ENCODE measurements around the gene SLC25A51. TPM values are rescaled to one million over a fixed set of nuclear protein-coding genes. Genes with fewer than 3 reads are reported as not detected.

SLC25A51 gene
- polyA plus RNA-seq, 1 experiment: 29.9 TPM

DNA sequence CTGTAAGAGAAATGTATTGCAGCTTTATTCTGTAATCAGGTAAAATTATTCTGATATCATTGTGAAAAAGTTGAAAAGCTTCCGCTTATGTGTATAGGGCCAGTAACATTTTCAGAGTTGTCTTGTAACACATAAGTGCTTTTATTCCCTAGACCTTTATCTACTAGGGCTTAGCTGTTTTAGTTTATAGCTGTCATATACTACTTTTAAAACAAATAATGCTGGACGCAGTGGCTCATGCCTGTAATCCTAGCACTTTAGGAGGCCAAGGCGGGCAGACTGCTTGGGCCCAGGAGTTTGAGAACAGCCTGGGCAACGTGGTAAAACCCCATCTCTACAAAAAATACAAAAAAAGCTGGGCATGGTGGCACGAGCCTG is 33.1 kb downstream of the SLC25A51 start:
- no peaks in the 10 kb centered on the region for H3K9me3 ChIP-seq (ENCODE audit: control insufficient read depth, insufficient read depth, low read length)
- H3K4me3 ChIP-seq (ENCODE audit: low read depth, low read length): no peak overlapping the region
- no peaks in the 10 kb centered on the region for H3K27me3 ChIP-seq (ENCODE audit: control insufficient read depth, insufficient read depth, low read length)
- CTCF ChIA-PET: interaction anchor here (0.6 kb wide), 1 partner anchor 23 kb away, joined by 8 read pairs; no protein-coding TSS in a partner anchor
- POLR2A ChIA-PET: no interaction called here
- DNase-seq (ENCODE audit: low read depth, low spot score): no peak
- H3K27ac ChIP-seq (ENCODE audit: low read depth, low read length): no peak overlapping the region
- TF ChIP-seq, protein P1, sequence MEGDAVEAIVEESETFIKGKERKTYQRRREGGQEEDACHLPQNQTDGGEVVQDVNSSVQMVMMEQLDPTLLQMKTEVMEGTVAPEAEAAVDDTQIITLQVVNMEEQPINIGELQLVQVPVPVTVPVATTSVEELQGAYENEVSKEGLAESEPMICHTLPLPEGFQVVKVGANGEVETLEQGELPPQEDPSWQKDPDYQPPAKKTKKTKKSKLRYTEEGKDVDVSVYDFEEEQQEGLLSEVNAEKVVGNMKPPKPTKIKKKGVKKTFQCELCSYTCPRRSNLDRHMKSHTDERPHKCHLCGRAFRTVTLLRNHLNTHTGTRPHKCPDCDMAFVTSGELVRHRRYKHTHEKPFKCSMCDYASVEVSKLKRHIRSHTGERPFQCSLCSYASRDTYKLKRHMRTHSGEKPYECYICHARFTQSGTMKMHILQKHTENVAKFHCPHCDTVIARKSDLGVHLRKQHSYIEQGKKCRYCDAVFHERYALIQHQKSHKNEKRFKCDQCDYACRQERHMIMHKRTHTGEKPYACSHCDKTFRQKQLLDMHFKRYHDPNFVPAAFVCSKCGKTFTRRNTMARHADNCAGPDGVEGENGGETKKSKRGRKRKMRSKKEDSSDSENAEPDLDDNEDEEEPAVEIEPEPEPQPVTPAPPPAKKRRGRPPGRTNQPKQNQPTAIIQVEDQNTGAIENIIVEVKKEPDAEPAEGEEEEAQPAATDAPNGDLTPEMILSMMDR (IDR thresholded peaks at IDR 0.05; ENCODE audit: low read depth, low read length): no peak

DNA sequence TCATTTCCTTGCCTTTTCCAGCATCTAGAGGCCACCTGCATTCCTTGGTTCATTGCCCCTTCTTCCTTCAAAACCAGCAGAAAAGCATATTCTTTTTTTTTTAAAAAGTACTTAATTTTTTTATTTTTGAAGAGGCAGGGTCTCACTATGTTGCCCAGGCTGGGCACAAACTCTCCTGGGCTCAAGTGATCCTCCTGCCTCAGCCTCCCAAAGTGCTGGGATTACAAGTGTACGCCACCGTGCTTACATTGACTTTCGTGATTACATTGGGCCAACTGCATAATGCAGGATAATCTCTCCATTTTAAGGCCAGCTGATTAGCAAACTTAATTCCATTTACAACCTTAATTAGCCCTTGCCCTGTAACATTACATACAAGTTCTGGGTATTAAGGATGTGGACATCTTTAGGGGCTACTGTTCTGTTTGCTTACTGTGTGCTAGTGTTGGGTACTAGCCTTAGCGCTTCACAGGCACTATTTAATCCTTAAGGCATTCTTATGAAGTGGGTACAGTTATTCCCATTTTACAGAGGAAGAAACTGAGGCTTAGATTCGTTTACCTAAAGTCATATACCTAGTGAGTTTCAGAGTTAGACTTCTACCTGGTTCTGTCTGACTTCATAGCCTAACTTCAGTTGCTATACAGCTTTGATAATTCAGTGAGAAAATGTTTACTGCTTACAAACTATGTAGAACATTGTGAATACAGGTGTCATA is 33.7 kb downstream of the SLC25A51 start:
- no peak overlapping the region for H3K27ac ChIP-seq (ENCODE audit: low read depth, low read length)
- no peak for DNase-seq (ENCODE audit: low read depth, low spot score)
- no peaks in the 10 kb centered on the region for H3K27me3 ChIP-seq (ENCODE audit: control insufficient read depth, insufficient read depth, low read length)
- no peak overlapping the region for H3K4me3 ChIP-seq (ENCODE audit: low read depth, low read length)
- ChIA-PET CTCF (interaction anchor here (0.6 kb wide), 1 partner anchor 23 kb away, joined by 8 read pairs; no protein-coding TSS in a partner anchor), POLR2A (no interaction called here)
- TF ChIP-seq, protein P1 (IDR thresholded peaks at IDR 0.05; ENCODE audit: low read depth, low read length): no peak
- H3K9me3 ChIP-seq (ENCODE audit: control insufficient read depth, insufficient read depth, low read length): no peaks in the 10 kb centered on the region

DNA sequence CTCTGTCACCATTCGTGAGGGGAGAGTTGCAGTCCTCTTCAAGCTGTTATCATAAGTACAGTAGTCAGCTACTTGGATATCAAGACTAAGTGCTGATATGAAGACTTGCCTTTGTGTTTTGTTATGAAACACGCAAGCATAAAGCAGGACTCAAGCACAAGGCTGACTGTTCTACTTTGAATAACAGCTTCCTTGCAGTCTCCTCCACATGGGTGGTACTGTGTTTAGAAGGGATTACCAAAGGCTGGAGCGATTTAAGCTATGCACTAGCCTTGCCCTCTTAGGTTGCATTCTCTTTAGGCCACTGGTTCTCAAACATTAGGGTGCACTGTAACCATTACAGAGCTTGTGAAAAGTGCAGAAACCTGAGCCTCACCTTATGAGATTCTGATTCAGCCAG is 41.4 kb downstream of the SLC25A51 start:
- no peaks in the 10 kb centered on the region for H3K9me3 ChIP-seq (ENCODE audit: control insufficient read depth, insufficient read depth, low read length)
- POLR2A ChIA-PET: no interaction called here
- CTCF ChIA-PET: interaction anchor here (0.7 kb wide), 1 partner anchor 597 kb away, joined by 4 read pairs; no protein-coding TSS in a partner anchor
- no peak for DNase-seq (ENCODE audit: low read depth, low spot score)
- TF ChIP-seq, protein P1 (IDR thresholded peaks at IDR 0.05; ENCODE audit: low read depth, low read length): no peak
- no peak overlapping the region for H3K4me3 ChIP-seq (ENCODE audit: low read depth, low read length)
- no peak overlapping the region for H3K27ac ChIP-seq (ENCODE audit: low read depth, low read length)
- H3K27me3 ChIP-seq (ENCODE audit: control insufficient read depth, insufficient read depth, low read length): no peaks in the 10 kb centered on the region

DNA sequence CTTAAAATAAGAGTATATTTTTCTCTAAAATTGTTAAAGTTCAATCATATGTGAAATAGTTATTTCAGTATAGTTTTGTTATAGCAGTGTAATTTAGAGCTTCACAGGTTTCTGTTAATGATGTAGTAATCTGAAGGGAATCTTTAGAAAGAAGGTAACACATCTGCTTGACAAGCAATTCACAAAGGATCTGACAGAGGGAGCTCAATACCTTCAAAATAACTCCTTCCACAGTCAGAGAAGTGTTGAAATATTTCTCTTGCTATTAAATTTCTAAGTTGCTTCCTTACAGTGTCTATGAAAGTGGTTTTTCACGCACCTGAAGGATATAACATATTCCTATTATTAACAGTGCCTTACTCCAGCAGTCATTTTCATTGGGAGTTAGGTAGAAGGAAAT is 44.9 kb downstream of the SLC25A51 start:
- TF ChIP-seq, protein P1 (IDR thresholded peaks at IDR 0.05; ENCODE audit: low read depth, low read length): peak; percentile 17; the same call in 1 of the 2 replicates
- no peak for DNase-seq (ENCODE audit: low read depth, low spot score)
- ChIA-PET CTCF (interaction anchor here (0.8 to 3.3 kb wide), 9 partner anchors 9 to 573 kb away, joined by 3 to 23 read pairs (median 4); no protein-coding TSS in a partner anchor), POLR2A (no interaction called here)
- no peak overlapping the region for H3K27ac ChIP-seq (ENCODE audit: low read depth, low read length)
- H3K9me3 ChIP-seq (ENCODE audit: control insufficient read depth, insufficient read depth, low read length): no peaks in the 10 kb centered on the region
- no peak overlapping the region for H3K4me3 ChIP-seq (ENCODE audit: low read depth, low read length)
- H3K27me3 ChIP-seq (ENCODE audit: control insufficient read depth, insufficient read depth, low read length): no peaks in the 10 kb centered on the region

DNA sequence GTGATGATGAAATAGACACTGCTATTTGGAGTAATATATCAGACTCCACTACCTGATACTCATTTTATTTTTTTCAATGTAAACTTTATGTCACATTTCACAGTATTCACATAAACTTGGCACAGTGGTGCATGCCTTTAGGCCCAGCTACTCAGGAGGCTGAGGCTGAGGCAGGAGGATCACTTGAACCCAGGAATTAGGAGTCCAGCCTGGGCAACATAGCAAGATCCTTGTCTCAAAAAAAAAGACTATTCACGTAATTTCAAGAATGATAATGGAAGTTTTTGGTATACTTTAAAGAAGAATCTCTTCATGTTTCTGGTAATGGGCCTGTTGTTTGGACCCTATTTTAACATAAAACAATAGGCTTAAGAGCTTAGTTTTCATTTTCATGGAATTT is 47.4 kb downstream of the SLC25A51 start:
- Histone ChIP-seq H3K9me3 (ENCODE audit: control insufficient read depth, insufficient read depth, low read length) (no peaks in the 10 kb centered on the region), H3K27me3 (ENCODE audit: control insufficient read depth, insufficient read depth, low read length) (no peaks in the 10 kb centered on the region), H3K27ac (ENCODE audit: low read depth, low read length) (no peak overlapping the region), H3K4me3 (ENCODE audit: low read depth, low read length) (no peak overlapping the region)
- TF ChIP-seq, protein P1 (IDR thresholded peaks at IDR 0.05; ENCODE audit: low read depth, low read length): no peak
- CTCF ChIA-PET: no interaction called here
- POLR2A ChIA-PET: no interaction called here
- no peak for DNase-seq (ENCODE audit: low read depth, low spot score)

Measured in AG04450 (cell line).